ENCODE data around the gene FAM171A2. TPM values are rescaled to one million over a fixed set of nuclear protein-coding genes. Genes with fewer than 3 reads are reported as not detected.

FAM171A2 gene
- total RNA-seq, 1 experiment from 2014 or later = 7.6 TPM

- H3K36me3 ChIP-seq (ENCODE audit: control insufficient read depth, insufficient read depth, low read length) = no peaks in the 10 kb centered on the region
- no peaks in the 10 kb centered on the region for H3K4me1 ChIP-seq (ENCODE audit: control insufficient read depth, insufficient read depth, low read length)
- ChIA-PET POLR2A (no interaction called here), CTCF (no interaction called here)
- intact Hi-C loops (cut with micrococcal nuclease; ENCODE audit: unreplicated experiment) = no loop called here
- ATAC-seq (peak; percentile 64; the same call in 1 of the 2 replicates), DNase-seq (ENCODE audit: low read depth, low spot score) (no peak)
- TF ChIP-seq TCF7L2 (IDR thresholded peaks at IDR 0.05; ENCODE audit: low read depth, low read length) = no peak
- no peak for TF ChIP-seq POLR2AphosphoS5 (IDR thresholded peaks at IDR 0.05; ENCODE audit: low read depth, low read length)
- no peak for TF ChIP-seq CTCF (IDR thresholded peaks at IDR 0.05)
- TF ChIP-seq REST (IDR thresholded peaks at IDR 0.05; ENCODE audit: insufficient read depth in 1 of 2, low read depth in 2 of 2, low read length in 1 of 2) = no peak
- no peak for TF ChIP-seq SIN3A (IDR thresholded peaks at IDR 0.05; ENCODE audit: borderline replicate concordance, insufficient read depth, low read depth, low read length)
- H3K9me3 ChIP-seq (ENCODE audit: control insufficient read depth, insufficient read depth, low read depth, low read length) = no peaks in the 10 kb centered on the region
- in situ Hi-C loops (cut with HindIII; ENCODE audit: low pct_unique_long_range_greater_than_20kb, low sequenced_read_pairs) = no loop called here
- H3K27ac ChIP-seq (ENCODE audit: low read length) = no peak overlapping the region
- no peaks in the 10 kb centered on the region for H3K27me3 ChIP-seq (ENCODE audit: control insufficient read depth, insufficient read depth, low read length)
- no TSS peak for BruUV-seq (replicated peaks)
- H3K4me3 ChIP-seq (ENCODE audit: low read depth in 2 of 2, low read length in 2 of 2) = no peak overlapping the region
These were observed 25.0 kb downstream of the FAM171A2 start for GRCh38 chr17:44338702-44339101.

DNA sequence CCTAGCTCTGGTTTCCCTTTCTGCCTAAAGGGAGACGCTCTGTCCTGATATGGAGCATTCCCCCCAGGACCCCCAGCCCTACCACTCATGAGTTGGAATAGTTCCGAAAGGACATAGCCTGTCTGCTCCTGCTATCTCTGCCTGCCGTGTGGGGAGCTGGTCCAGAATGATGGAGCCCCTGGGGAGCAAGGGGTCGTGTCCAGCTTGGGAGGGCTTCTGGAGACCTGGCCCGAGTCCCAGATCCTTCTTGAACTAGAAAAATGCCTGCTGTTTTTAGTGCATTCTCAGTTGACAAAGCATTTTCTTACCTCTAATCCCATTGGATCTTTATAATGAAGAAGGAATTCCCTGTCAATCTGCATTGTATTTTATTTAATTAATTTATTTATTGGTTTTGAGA lies 27.7 kb downstream of the FAM171A2 start:
- ATAC-seq (no peak), DNase-seq (ENCODE audit: low read depth, low spot score) (no peak)
- ChIA-PET POLR2A (interaction anchor here (0.6 kb wide), 1 partner anchor 11 kb away, joined by 6 read pairs; no protein-coding TSS in a partner anchor), CTCF (no interaction called here)
- no TSS peak for BruUV-seq (replicated peaks)
- H3K36me3 ChIP-seq (ENCODE audit: control insufficient read depth, insufficient read depth, low read length) = no peaks in the 10 kb centered on the region
- H3K27ac ChIP-seq (ENCODE audit: low read length) = no peak overlapping the region
- in situ Hi-C loops (cut with HindIII; ENCODE audit: low pct_unique_long_range_greater_than_20kb, low sequenced_read_pairs) (no loop called here), intact Hi-C loops (cut with micrococcal nuclease; ENCODE audit: unreplicated experiment) (no loop called here)
- H3K27me3 ChIP-seq (ENCODE audit: control insufficient read depth, insufficient read depth, low read length) = no peaks in the 10 kb centered on the region
- no peak for TF ChIP-seq TCF7L2 (IDR thresholded peaks at IDR 0.05; ENCODE audit: low read depth, low read length)
- TF ChIP-seq REST (IDR thresholded peaks at IDR 0.05; ENCODE audit: insufficient read depth in 1 of 2, low read depth in 2 of 2, low read length in 1 of 2) = no peak
- no peak for TF ChIP-seq POLR2AphosphoS5 (IDR thresholded peaks at IDR 0.05; ENCODE audit: low read depth, low read length)
- no peak for TF ChIP-seq SIN3A (IDR thresholded peaks at IDR 0.05; ENCODE audit: borderline replicate concordance, insufficient read depth, low read depth, low read length)
- TF ChIP-seq CTCF (IDR thresholded peaks at IDR 0.05) = no peak
- H3K4me1 ChIP-seq (ENCODE audit: control insufficient read depth, insufficient read depth, low read length) = no peaks in the 10 kb centered on the region
- no peaks in the 10 kb centered on the region for H3K9me3 ChIP-seq (ENCODE audit: control insufficient read depth, insufficient read depth, low read depth, low read length)
- H3K4me3 ChIP-seq (ENCODE audit: low read depth in 2 of 2, low read length in 2 of 2) = no peak overlapping the region
